GM19099 (cell line): ENCODE results near the gene RNF217.

Experiments used
- POLR2A ChIP-seq: IDR thresholded peaks from 3 replicates; pipeline ENCODE4 v1.6.1; 2011; ENCODE audit warnings: low read depth; ENCODE audit not compliant: insufficient read length; ENCODE audit errors: extremely low read depth

The RNF217 gene

DNA sequence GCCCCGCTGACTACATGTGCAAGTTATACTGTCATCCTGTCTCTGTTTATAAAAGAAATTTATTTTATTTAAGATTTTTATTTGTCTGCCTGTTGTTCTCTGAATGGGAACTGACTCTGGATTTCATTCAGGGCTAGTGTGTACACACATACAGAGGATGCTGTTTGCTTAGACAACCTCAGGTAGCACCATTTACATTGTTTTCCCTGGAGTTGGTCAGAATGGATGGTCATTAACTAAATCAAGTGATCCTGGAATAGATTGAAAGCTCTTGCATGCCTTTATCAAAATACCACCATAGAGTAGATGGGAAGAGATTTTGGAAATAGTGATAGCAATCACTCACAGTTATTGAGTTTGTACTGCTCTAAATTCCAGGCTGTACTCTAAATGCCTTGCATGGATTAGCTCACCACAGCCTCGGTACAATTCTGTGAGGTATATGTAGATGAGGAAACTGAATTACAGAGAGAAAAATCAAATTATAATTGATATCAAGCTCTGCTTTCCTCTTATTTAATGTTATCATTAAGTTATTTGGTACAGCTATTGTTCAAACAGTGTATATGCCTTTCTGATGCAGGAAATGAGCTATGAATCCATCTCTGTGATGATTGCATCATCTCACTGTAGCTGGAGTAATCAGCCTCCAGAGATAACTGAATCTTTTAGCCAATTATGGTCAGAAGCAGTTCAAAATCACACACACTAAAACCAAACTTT, 51.9 kb downstream of the RNF217 start:
- no peak for TF ChIP-seq POLR2A

- no peak for TF ChIP-seq POLR2A
These were observed 52.4 kb downstream of the RNF217 start for GRCh38 chr6:125014661-125014957.

DNA sequence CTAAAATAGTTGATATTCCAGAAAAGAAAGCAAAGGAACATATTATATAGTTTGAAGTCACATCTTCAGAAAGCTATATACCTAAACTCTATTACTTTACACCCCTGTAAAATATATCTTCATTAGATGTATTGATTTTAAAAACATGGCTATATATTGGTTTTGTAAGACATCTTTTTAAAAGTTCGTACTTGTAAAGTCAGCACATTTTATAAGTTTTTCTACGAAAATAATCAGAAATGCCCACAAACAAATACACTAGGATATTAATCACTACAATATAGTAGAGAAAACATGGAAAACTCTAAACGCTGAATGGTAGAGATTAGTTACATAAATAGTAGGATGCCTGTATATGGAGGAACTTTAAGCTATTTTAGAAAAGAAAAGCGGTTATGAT, 52.9 kb downstream of the RNF217 start:
- no peak for TF ChIP-seq POLR2A

DNA sequence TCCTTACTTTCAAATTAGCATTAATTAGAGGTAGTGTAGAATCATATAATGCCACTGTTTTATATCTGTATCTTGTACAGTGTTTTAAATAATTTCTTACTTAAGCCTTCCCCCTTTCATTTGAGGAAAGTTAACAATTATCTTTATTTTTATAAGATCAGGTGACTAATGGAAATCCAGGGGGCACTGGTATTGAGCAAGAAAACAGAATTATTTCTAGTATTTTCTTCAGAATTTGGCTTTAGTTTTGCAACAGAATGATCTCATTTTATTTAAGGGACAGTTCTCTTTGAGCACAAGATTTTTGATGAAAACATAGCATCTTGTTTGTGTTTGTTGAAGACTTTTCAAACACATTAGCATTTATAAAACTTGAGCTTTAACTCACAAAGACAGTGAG, 55.9 kb downstream of the RNF217 start:
- TF ChIP-seq POLR2A: no peak

- no peak for TF ChIP-seq POLR2A
These were observed 57.0 kb downstream of the RNF217 start for GRCh38 chr6:125019281-125019680.

GRCh38 chr6:125019918-125020317, 57.7 kb downstream of the RNF217 start:
- TF ChIP-seq POLR2A: no peak

GRCh38 chr6:125020385-125020784, 58.1 kb downstream of the RNF217 start:
- no peak for TF ChIP-seq POLR2A

DNA sequence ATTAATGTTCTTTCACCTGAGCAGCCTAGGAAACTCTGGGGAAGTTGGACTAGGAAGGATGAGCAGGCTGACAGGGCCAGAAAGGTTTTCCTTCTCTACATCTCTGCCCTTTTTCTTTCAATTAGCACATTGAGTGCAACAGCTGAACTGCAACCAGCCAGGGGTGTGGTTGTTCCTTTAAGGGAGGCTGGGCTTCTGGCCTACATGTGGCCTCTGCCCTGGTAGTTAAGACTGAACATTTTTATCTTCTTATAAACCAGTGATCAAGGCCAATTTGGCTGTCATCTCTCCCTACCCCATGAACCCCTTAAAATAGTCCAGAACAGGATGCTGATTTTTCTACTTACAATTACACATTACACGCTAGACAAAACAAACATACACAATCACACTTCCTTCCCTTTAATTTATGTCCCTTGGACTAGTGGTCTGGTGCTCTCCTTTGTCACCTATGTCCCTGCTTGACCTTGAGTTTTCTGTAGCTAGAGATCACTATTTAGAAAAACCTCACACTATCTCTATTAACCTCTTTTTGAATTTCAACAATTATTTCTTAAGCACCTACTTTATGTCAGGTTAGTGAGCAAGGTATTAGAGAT, 60.3 kb downstream of the RNF217 start:
- TF ChIP-seq POLR2A: no peak

- TF ChIP-seq POLR2A: no peak
These were observed 63.1 kb downstream of the RNF217 start for GRCh38 chr6:125025164-125025854.

DNA sequence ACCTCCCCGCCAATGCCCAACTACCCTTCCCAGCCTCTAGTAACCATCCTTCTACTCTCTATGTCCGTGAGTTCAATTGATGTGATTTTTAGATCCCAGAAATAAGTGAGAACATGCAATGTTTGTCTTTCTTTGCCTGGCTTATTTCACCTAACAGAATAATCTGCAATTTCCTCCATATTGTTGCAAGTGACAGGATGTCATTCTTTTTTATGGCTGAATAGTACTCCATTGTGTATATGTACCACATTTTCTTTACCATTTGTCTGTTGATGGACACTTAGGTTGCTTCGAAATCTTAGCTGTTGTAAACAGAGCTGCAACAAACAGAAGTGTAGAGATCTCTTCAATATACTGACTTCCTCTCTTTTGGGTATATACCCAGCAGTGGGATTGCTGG, 65.0 kb downstream of the RNF217 start:
- no peak for TF ChIP-seq POLR2A

GRCh38 chr6:125030969-125031368, 68.7 kb downstream of the RNF217 start:
- TF ChIP-seq POLR2A: no peak

DNA sequence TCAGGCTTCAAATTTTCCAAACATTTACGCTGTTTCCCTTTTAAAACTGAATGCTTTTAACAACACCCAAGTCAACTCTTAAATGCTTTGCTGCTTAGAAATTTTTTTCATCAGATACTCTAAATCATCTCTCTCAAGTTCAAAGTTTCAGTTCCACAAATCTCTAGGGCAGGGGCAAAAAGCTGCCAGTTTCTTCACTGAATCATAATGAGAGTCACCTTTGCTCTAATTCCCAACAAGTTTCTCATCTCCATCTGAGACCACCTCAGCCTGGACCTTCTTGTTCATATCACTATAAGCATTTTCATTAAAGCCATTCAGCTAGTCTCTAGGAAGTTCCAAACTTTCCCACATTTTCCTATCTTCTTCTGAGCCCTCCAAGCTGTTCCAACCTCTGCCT, 69.1 kb downstream of the RNF217 start:
- TF ChIP-seq POLR2A: no peak

- TF ChIP-seq POLR2A: no peak
These were observed 75.6 kb downstream of the RNF217 start for GRCh38 chr6:125037827-125038226.

GRCh38 chr6:125038925-125039324, 76.7 kb downstream of the RNF217 start:
- TF ChIP-seq POLR2A: no peak

GRCh38 chr6:125041740-125042459, 79.7 kb downstream of the RNF217 start:
- TF ChIP-seq POLR2A: no peak

- TF ChIP-seq POLR2A: no peak
These were observed 81.8 kb downstream of the RNF217 start for GRCh38 chr6:125044066-125044465.
